Hematopoietic multipotent progenitor cell treated with erythropoietin and hydrocortisone succinate and interleukin-3 and kit ligand, for 15 days (in vitro differentiated cells): ENCODE measurements around the gene HOXC12.

Source experiments
- DNase-seq: peaks from one replicate; pipeline ENCODE4 v3.0.0-alpha.2; 2015; ENCODE audit warnings: low spot score

The HOXC12 gene

GRCh38 chr12:53954694-53955035 is at the start of gene HOXC12:
Gene HOXC12 (plus strand): TSS chr12:53954903. CDS start chr12:53954930, 27 bp downstream.
- DNase-seq, result no peak

DNA sequence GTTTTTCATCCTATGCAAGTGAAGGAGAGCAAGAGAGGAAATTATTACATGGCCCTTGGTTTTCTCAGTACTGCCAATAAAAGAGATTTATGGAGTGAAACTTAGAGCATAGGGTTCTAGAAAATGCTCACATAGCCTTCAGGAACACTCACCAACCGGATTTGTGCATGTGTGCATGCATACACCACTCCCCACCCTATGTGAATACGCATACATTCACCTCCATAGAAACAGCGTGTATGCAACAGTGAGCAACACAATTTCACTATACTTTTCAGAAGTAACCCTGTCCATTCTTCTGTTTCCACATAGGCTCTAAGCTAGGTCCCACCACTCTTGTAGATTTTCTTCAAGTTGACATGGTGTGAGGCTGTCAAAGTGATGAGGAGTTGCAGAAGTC is 47.6 kb upstream of the HOXC12 start:
- DNase-seq, result no peak

DNA sequence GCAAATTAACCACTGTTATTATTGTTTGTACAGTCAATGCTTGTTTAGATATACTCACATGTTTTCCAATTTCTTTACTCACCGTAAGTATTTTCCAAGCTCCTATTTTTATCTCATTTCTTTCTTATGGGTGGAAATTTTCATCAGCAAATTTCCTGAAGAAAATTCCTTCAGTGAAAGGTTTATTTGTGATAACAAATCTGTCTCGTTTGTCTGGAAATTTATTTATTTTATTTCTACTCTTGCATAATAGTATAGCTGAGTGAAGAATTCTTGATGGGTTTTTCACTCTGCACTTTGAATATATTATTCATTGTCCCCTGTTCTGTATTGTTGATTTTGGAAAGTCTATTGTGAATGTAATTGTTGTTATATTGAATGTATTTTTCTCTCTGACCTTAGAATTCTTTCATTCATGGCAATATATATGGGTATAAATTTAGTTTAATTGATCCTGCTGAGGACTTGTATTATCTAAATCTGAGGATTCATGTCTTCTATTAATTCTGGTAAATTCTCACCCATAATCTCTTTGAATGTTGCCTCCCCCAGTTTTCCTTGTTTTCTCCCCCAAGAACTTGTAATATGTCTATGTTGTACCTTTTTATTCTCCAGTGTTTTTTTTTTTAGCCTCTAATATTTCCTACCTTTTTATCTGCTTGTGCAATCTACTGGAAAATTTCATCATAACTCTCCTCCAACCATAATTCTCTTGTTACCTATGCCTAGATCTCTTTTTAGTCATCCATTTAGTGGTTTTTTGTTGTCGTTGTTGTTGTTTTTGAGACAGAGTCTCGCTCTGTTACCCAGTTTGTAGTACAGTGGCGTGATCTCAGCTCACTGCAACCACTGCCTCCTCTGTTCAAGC is 37.7 kb upstream of the HOXC12 start:
- no peak for DNase-seq

DNA sequence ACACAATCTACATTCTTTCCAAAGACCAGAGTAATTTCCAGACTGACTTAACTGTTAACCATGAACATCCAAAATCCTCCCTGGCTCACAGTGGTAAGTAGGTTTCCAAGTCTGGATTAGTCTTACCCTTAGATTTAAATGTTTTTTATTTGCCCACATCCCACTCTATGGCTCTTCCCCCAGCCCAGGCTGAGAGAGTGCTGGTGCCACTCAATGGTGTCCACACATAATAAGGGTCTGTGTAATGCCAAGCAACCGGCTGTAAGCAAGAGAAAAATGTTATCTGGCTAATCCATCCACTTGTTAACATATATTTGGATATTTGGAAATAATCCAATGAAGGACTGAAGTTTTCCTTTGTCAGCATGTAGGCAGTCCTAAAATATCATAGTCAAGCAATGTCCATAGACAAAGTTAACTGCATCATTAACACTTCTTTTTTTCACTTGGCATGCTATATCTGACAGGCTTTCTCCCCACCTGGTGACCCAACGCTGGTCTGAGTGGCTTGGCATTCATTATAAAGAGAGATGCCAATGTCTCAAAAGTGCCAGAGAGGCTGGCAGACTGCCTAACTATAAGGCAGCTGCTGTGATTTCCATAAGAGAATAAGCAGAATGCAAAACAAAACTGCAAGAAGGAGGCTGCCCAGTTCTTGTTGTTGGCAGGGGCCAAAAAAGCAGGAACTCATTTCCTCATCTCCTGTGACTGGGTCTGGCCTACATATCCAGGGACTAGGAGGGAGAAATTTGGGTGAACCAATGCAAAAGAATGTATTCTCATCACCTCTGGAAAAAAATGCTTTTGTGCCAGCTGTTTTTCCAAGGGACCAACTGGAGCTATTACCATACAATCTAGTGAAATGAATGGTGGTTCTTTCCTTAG is 29.9 kb upstream of the HOXC12 start:
- no peak for DNase-seq

DNA sequence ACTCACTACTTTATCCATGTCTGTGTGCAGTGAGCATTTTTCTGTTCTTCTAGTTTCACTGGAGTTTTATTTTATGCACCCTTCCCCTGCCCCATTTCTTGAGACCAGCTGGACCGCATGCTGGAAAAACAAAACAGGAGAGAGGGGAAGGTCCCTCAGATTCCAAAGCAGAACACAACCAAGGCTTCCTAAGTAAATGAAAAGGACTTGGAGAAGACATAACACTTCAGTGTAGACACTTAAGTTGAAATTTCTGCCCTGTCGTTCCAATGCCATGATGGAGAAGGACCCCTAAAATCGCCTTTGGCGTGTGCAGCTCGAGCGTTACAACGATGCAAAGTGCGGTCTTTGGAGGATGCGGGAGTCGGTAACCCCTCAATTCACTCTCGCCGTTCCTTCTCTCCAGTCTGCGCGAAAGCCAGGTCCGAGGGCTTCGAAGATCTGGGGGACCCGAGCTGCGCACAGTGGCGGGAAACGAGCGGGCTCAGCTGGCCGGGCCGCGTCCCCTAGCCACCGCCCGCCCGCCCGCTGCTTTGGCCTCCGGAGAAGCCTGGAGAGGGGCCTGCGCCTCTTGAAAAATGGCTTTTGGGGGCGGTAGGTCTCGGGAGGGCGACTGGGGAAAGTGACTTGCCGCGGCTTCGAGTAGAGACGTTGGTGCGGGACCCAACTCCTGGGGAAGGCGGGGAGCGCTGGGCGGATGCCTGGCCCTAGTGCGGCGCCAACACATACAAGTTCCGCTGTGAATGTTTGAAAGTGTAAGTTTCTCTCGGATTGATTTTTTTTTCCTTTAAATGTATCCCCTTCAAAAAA is 27.3 kb upstream of the HOXC12 start:
- no peak for DNase-seq

GRCh38 chr12:53928054-53928835 is 26.5 kb upstream of the HOXC12 start:
- DNase-seq, result no peak

DNA sequence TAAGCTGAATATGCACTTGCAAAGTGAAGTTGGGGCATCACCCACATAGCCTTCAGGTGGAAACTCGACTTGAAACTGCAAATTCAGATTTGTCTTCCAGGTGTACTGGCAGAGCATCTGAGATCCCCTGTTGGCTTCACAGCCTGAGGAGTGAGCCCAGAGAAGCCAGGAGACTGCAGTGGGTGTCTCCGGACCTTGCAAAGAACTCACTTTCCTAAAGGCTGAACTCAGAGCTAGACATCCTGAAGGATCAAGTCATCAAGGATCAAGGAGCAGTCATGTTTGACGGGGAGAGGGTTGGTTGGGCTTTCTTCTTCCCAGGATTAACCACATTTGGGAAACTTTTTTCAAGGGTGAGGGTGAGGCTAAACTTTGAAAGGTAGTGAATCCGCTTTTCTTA is 25.2 kb upstream of the HOXC12 start:
- DNase-seq, result no peak

DNA sequence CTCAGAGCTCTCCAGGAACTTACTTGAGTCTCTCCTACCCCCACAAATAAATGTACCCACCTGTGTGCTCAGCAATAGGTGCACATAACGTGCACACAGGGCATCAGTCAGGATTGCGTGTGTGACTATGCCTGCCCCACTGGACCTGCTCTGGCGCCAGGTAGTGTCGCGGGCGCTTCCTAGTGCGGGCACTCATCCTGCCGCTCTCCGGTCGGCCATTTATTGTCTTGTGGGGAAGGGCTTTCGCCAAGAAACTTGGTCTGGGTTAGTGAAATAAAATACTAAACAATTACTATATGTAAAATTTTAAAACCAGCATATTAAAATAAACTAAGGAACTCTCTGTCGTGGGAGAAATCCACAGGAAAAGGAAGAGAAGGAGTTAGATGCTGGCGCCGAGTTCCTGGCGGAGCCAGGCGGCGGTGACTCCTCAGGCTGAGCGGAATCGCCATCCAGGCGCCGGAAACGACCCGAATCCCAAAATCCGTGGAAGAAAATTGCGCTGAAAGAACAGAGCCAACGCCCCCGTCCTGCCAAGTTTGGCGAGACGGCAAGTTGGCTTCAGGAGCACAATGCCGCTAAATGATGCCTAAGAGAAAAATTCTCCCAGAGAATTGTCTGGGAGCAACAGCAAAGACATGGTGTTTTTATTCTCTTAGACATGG is 24.0 kb upstream of the HOXC12 start:
- no peak for DNase-seq

DNA sequence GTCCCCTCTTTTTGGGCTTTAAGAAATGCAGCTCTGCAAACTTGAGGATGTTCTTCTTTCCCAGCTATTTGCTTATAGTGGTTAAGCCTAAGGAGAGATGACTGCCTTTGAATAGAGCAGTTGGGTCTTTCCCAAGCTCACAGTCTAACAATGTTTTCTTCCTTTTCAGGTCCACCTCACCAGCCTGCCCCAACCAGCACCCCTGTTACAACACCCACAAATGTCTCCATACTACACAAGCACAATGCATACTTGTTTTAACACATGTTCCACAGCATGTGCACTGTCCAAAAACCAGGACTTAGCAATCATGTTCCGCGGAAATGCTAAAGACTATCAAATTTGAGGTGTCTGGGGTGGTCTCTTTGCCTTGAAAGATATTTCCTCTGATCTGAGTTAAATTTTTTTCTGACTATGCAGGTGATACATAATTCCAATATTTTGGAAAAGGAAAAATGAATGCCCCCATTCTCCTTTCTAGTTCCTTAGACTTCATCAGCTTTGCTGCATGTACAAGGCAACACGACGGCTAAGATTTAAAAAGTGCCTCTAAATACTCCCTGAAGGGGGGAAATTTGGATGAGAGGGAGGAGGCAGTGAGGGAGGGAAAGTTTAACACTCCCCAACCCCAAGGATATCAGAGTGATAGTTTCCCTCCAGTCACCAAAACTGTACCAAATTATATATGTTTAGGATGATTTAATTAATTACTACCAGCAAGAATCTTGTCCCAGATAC is 22.7 kb upstream of the HOXC12 start:
- DNase-seq, result no peak

- DNase-seq, result no peak
Observed at GRCh38 chr12:53932915-53933314, 21.8 kb upstream of the HOXC12 start.

- DNase-seq, result no peak
Observed at GRCh38 chr12:53935383-53936341, 19.0 kb upstream of the HOXC12 start.

DNA sequence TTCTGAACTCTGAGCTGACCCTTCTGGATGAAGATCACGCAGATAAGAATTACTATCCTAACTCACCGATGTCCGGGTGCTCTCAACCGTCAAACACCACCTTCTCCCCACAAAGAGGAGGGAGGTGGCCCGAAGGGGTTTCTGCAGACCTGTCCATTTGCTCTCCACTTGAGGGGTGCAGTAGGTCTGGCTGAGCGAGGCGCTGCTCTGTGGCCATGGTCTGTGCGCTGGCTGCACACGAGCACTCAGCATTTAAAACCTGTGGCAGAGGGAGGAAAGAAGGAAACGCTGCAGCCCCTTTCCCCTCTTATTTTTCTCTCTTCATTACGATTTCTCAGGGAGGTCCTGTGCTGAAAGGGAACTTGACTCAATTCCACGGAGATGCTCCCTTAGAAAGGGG is 17.6 kb upstream of the HOXC12 start:
- no peak for DNase-seq

DNA sequence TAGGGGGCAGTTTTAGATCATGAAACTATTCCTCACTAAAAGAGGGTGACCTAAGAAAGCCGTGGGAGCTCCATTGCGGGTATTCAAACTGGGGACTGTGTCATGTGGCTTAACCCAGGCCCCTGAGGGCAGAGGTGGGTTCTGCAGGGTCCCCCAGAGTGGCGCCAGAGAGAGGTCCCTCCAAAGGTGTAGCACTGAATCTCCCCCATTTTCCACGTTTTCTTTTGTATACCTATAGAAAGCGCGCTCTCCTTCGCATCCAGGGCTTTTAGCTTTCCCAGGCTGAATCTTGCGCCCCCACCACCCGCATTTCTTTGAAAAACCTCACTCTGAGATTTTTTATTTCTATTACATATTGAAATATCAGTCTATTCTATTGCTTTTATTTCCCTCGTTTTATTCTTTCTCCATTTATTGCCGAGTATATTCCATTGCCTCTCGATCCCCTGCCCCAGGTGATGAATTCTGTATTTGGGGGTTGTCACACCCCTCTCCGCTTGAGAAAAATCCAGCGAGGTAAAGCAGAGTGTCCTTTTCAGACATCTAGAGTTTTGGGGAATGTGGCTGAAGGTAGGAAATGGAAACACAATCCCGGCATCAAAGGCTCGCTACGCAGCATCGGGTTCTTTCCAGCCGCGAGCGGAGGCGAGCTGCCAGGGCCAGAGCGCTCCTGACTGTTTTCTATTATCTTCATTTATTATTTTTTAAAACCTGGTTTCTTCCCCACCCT is 16.9 kb upstream of the HOXC12 start:
- no peak for DNase-seq

GRCh38 chr12:53938326-53939140 is 16.2 kb upstream of the HOXC12 start, which contains the start of gene HOXC13:
Gene HOXC13 (plus strand): TSS chr12:53938831. CDS start chr12:53938907, 76 bp downstream.
- peak; percentile 6 for DNase-seq

- DNase-seq, result no peak
Observed at GRCh38 chr12:53939141-53940108, 15.3 kb upstream of the HOXC12 start.

GRCh38 chr12:53940443-53941014 is 14.2 kb upstream of the HOXC12 start:
- no peak for DNase-seq
